NCI-H2171 treated with DMSO at 0.1 percent for 48 hours (cell line): Measurements from ENCODE around the gene BSND.
A peak's percentile ranks its signal among the peaks of the same experiment; 100 is the strongest.

Source experiments
- DNase-seq: peaks from one replicate; lab custom pipeline; 2025; lab: John Stamatoyannopoulos, UW

The BSND gene

DNA sequence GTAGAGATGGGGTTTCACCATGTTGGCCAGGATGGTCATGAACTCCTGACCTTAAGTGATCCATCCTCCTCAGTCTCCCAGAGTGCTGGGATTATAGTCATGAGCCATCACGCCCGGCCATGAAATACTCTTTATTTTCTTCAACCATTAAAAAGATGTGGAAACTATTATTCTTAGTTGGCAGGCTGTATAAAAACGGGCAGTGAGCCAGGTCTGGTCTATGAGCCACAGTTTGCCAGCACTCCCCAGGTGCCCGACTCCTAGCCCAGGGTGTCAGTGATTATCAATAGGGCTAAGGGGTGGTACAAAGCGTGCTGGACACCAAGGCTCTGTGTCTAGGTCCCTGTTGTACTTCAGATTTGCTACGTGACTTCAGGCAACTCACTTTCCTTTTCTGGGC, 22.0 kb upstream of the BSND start:
- no peak for DNase-seq

DNA sequence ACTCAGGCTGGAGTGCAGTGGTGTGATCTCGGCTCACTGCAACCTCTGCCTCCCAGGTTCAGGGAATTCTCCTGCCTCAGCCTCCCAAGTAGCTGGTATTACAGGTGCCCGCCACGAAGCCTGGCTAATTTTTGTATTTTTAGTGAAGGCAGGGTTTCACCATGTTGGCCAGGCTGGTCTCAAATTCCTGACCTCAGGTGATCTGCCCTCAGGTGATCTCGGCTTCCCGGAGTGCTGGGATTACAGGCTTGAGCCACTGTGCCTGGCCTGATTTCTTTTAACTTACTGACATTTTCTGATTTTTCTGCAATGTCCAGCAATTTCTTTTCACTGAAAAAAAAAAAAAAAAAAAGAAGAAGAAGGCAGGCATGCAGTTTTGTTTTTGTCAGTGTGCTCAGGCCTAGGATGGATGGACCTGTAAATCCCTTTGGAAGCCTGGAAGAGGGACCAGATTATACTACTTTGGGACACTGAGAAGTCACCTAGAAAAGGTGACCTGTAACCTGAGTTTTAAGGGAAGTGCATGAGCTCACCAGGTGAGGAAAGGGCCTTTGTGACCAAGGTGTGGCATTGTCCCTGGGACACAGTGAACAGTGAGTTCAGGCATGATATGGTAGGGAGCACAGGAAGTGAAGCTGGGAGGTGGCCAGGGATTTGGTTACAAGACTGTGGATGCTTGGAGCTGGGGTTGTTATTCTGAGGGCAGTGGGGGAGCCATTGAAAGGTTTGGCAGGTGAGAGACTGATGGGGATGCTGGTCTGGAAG, 21.0 kb upstream of the BSND start:
- DNase-seq = no peak

DNA sequence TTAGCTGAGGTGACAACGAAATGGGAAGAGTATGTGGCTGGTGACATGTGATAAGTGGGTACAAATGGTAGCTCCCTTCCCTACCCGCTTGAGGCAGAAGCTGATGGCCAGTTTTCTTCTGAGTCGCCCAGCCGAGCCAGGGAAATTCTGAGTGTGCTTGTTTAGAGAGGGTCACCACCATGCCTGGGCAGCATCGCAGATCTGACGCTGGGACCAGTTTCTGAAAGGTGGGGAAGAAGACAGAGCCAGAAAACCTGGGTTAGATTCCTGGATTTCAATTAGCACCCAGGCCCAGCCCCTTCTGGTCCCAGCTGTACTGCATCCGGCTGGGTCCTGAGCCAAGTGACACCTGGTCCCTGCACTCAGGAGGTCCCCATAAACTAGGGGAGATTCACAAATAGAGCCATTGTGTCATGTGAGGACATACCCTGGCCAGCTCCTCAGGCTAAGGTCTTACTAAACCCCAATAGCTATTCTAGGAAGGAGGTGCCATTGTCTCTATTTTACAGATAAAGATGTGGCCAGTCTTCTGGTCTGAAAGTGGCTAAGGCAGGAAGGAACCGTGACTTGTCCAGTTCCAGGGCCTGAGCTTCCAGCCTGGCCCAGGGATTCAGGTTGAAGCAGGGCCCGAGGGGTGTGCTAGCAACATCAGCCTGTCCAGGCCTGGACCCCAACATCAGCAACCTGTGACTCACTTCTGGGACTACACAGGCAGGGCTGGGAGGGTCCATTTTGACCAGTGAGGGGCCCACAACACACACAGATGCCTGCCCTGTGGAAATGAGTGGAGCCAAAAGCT, 20.0 kb upstream of the BSND start:
- DNase-seq = no peak

DNA sequence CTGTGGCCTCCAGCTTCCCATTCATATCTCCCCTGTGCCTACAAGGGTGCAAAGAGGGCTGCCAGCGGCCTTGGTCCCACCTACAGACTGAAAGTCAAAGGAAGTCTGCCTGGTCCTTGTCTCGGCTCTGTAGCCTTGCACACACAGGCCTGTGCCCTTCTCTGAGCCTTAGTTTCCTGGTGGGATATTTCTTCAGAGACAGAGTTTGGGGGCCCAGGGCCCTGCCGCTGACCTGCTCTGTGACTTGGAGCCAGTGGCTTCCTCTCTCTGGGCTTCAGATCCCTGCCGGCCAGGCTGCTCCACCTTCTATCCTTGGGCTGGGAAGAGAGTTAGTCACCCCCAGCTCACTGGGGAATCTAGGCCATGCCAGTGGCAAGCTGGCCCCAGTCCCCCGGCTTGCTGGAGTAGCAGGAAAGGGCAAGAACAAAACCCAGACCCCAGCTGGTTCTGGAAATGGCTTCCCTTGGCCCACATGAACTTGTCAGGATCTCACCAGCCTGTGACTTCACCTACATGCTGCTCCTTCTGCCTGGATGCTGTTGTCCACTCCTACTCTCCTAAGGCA, 19.3 kb upstream of the BSND start:
- DNase-seq = no peak

DNA sequence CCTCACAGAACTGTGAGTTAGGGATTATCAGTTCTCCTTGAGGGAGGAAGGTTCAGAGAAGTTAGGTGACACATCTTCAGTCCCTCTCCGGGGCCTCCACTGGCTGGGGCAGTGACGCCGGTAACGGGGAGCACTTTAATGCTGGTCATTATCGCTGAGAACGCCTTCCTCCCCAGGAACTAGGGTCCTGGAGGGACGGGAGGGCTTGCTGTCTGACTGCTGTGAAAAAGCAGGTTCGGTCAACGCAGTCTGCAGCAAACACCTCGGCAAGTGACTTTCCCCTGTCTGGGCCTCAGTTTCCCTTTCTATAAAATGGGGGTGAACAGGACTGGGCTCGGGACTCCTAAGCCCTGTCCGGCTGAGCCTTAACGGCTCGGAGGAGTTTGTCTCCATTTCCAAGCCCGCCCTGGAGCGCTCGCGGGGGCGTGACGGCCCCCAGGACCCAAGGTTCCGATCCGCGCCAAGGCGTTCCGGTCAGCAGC, 18.6 kb upstream of the BSND start:
- DNase-seq = no peak

DNA sequence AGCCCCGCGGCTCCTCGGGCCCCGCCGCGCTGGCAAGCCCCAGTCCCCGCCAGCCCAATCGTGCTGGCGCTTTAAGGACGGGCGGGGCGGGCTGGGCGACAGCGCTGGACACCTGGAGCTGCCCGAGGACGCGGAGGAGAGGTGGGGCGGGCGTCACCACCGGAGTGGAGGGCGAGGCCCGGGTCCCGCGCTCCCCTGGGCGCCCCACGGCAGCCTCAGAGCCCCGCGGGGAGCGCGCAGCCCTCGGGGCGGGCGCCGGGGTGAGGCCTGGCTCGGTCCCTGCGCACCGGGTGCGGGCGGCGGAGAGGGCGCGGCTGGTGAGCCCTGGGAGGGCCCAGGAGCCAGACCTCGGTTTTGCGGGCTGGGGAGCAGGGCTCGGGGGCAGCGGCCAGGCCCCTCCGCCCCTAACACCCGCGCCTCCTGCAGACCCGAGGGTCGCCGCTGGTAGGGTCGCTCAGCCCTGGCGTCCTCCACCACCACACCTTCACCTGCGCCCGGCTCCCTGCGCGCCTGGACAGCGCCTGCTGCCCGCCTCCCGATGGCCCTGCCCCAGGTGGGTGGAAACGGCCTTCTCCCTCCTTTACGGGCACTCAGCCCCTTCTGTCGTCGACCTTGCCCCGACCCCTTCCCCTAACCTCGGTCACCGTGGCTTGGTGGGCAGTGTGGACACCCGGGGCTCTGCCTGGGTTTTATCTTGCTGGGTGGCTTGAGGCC, 18.0 kb upstream of the BSND start, which contains the start of gene TMEM61:
TMEM61 (plus strand) TSS at position 101 of the 714 bp plus-strand sequence; CDS start at position 539, 438 bp downstream.
- no peak for DNase-seq

DNA sequence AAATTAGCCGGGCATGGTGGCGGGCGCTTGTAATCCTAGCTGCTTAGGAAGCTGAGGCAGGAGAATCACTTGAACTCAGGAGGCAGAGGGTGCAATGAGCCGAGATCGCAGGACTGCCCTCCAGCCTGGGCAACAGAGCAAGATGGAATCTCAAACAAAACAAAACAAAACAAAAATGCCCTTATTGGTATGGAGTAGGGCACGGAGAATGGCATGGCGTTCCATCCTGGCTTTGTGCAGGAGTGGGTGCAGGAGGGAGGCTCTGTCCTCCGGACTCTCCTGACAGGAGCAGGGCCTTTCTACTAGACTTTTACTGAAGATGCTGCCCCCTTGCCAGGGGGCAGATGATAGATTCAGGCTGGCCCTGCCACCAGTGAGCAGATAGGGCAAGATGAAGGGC, 17.3 kb upstream of the BSND start:
- no peak for DNase-seq

DNA sequence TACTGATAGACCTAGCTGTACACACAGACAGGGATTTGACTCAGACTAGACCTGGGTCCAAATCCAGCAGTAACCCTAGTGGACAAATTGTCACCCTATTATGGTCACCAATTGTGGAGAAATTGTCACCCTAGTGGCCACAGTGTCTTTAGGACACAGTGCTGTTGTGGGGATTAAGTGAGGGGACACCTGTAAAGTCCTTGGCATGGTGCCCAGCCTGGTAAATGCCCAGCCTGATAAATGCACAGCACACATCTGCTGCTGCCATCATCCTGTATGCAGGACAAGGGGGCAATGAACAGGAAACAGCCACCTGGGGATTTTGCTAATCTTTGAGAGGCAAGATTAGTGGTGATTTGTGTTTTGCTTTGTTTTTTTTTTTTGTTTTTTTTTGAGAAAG, 16.0 kb upstream of the BSND start:
- DNase-seq = peak; percentile 86

DNA sequence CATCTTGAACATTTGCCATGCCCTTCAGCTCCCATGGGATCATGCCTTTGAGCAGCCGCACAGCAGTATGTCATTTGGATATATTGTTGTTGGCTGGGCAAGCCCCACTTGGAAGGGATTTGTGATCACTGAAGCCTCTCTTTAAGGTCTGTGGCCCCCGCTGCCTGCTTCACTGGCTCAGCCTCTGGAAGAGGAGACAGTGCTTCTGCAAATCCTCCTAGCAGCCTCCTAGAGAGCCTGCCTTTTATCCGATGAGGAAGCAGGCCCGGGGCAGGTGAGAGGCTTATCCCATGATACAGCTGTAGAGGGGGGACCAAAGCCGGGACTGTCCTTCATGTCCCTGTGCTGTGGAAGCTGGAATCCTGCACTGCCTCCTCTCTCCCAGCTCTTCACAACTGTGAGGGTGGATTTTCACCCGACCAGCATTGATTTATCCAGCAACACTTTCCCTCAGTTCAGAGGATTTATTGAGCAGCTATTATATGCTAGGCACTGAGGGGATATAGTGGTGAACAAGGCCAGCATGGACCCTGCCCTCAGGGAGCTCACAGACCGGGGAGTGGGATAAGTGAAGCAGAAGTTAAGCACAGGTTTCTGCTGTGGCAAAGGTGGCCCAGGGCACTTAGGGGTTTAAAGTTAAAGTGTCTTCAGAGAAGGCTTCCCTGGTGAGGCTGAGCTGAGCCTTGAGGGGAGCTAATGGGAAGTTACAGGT, 14.4 kb upstream of the BSND start:
- DNase-seq = peak; percentile 83

DNA sequence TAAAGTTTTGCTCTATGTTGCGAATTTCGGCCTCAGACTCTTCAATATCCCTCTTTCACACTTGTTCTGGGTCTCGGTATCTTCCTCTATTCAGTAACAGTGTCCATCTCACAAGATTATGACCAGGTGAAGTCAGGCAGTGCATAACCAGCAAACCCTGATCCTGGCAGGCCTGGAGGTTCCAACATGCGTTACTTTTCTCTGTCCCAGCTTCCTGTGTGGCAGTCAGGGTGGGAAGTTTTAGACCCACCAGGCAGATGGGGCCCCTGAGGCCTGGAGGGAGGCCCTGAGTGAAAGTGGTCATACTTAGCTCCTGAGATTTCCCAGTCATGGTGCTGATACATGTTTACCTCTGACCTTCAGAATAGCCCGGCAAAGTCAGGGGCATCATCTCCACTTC, 13.2 kb upstream of the BSND start:
- DNase-seq = no peak

DNA sequence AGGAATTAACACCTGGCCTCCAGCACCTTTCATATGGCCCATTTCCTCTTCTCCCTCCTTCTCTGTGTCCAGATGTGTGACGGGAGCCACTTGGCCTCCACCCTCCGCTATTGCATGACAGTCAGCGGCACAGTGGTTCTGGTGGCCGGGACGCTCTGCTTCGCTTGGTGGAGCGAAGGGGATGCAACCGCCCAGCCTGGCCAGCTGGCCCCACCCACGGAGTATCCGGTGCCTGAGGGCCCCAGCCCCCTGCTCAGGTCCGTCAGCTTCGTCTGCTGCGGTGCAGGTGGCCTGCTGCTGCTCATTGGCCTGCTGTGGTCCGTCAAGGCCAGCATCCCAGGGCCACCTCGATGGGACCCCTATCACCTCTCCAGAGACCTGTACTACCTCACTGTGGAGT, 12.7 kb upstream of the BSND start:
- no peak for DNase-seq

DNA sequence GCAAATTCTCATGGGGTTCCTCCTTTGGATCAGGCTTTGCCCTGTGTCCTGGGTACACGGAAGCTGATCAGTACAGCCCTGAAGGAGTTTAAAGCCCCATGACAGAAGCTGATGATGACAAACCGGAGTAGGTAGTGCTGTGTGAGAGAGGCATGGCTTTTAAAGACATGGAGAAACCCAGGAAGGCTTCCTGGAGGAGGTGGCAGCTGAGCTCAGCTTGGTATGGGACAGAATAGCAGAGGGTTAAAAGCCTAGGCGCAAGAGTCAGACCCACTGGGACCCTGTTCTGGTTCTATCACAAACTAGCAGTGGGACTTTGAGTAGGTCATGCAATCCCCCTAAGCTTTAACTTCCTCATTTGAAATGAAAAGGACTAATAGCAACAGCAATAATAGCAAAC, 12.2 kb upstream of the BSND start:
- DNase-seq = no peak

DNA sequence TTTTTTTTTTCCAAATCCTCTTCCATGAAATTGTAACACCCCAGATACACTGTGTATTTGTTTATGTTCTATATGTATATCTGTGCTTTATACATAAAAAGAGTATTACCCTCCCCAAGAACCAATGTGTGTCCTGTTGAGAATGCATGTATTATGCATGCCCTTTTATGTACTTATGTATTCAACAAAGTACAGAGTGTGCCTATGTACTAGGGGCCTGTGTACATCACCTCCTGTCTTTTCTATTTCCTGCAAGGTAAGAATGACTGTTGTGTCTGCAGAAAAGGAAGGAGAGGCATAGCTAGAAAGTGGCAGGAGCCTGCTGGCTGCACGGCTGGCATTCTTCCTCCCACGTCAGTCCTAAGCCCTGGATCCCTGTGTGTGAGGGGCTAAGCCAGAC, 11.3 kb upstream of the BSND start:
- no peak for DNase-seq

DNA sequence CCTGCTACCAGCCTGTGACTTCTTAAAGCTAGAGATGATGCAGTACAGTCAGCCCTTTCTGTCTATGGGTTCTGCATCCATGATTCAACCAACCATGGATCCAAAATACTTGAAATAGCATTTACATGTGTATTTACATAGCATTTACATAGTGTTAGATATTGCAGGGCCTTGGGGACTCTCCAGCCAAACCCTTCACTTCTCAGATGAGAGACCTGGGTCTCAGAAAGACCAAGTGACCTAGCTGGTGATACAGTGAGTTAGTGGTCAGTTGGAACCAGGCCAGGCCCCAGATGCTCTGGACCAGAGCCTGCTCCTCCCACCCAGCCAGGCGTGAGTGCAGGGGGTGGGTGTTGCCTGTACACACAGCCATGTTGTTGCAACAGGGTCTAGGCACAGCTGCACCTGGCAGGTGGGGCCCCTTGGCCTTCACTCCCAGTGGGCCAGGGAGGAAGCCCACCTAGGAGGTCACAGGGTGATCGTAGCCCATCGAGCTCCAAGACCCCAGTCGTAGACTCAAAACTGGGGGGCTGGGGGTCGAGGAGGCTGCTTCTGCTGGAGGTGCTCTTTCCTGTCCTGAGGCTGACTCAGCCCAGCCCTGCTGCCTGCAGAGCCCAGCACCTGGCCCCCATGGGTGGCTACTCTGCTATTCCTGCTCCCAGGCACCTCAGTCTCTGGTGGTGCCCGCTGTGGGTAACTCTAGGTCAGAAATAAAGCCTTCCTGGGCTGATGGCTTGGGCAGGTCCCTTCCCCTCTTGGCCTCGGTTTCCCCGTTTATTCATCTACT, 10.6 kb upstream of the BSND start:
- no peak for DNase-seq

DNA sequence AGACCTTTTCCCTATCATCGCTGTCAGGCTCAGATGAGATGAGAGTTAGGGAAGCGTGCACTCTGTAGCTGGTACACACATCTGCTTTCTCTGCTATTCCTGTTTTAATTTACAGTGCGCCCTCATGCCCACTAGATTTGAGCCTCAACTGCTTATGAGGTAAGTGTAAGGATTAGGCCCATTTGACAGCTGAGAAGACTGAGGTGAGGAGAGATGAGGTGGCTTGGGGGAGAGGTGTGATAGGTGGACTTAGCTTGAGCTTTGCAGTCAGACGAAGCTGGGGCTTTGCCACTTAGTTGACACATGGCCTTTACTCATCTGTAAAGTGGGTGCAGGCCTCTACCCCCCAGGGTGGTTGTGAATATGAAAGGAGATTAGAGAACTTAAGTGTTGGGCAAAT, 9.8 kb upstream of the BSND start:
- DNase-seq = no peak

DNA sequence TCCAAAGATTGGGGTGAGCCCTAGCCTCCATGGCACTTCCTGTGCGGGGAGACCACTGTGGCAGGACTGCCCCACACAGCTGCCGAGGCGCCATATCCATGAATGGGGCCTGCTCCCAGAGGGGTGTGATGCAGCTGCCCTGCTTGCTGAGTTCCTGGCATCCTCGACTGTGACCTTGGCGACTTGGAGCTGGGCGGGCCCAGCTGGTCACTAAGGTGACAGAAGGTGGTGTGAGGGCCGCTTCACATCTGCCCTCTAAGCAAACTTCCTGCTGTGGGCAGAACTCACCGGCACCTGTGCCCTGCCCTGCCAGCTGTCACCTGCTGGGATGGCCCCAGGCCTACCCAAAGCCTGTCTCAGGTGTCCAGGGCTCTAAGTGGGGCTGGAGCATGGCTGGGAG, 9.3 kb upstream of the BSND start:
- peak; percentile 41 for DNase-seq

DNA sequence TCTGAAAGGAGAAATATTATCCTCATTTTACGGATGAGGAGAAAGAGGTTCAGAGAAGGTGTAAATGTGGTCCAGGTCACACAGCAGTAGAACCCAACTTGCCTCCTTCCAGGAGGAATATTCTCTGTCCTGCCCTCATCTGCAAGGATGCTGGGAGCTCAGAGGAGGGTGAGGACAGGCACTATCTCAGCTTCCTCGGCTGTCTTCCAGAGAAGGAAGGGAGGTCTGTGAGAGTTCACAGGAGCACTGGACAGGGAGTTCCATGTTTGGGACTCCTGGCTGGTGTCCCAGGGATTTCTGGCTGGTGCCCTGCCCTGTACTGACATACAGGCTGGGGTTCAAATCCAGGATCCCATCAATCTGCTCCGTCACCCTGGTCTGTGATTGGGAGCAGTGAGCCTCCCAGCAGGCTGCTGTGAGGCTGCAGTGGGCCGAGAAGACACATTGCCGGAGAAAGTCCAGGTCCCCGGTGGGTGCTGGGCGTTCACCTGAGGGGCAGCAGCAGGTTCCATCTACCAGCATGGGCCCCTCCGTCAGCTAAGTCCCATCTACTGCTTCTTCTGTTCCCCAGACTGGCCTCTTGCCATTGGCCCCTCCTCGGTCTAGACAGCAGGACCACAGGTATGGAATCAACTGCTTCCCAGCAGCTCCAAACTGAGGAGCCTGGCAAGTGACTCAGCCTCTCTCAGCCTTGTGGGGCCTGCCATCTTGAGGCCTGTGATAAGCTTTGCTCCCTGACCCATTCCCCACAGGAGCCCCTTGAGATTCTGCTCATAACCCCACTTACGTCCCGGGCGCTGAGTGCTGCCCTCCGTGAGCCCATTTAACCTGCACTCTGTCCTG, 8.5 kb upstream of the BSND start:
- DNase-seq = no peak

DNA sequence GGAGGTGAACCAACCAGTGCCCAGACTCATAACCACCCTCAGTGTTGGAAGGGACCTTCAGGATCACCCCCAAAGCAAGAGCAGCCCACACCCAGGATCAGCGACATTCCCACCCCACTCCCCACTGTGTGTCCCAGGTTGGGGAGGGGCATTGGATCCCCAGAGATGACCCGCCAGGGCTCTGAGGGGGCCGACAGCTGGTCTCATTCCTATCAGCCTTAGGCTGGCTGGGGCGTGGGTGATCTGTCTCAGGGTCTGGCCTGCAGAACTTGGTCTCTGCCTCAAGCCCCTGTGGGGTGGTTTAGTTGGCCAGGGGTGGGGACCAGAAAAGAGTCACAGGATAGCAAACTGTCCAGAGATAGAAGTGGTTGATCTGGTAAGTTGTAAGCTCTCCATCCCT, 7.8 kb upstream of the BSND start:
- DNase-seq = no peak

DNA sequence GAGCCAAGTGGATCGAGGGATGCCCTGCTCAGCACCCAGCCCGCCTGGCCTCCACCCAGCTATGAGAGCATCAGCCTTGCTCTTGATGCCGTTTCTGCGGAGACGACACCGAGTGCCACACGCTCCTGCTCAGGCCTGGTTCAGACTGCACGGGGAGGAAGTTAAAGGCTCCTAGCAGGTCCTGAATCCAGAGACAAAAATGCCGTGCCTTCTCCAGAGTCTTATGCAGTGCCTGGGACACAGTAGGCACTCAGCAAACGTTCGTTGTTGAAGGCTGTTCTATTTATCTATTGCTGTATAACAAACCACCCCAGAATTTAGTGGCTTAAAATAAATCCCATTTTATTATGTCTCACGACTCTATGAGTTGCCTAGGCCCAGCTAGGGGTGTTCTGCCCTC, 6.8 kb upstream of the BSND start:
- DNase-seq = no peak

DNA sequence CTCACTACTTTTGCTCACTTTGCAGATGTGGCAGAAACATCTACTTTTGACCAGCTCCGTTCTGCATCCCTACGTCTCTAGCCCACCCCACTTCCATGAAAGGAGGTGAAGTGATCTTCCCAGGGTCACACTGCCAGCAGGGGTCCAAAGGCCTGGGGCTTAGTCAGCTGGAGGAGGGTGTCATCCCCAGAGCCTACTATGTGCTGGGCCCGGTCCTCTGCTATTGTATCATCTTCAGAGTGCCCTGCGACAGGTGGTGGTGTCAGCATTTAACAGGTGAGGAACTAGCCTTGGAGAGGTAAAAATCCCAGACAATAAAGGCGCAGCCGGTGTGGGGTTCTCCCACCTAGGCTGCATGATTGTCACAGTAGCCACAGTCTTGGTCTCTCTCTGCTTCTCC, 5.6 kb upstream of the BSND start:
- DNase-seq = no peak
